ENCODE measurements around the gene TFG.

DNA sequence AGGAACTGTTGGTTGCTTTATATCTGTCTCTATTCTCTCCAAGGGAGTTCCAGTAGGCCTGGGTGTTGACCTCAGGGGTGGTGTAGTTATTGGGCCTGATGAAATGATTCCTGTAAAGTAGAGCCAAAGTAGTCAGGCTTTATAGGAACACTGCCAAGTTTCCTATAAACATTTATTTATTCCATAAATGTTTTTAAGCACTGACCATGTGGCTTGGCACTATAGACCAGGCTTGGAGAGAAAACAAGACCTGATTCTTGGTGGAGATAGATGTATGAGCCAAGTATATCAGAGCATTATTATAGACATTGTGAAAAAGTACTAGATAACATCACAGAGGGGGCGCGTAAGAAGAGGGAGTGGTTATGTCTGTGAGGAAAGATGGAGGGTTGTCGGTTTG, 65.9 kb downstream of the TFG start:
- TF ChIP-seq POLR2AphosphoS5 (IDR thresholded peaks at IDR 0.05; ENCODE audit: borderline replicate concordance, low read depth, low read length) (no peak), EZH2 (IDR thresholded peaks at IDR 0.05) (no peak), FOXP2 (optimal IDR thresholded peaks at IDR 0.05; ENCODE audit: control extremely low read depth, extremely low read length, insufficient read depth) (no peak)
